Tibial artery (tissue), 4 donors: ENCODE data around the gene HOXA7.

Experiments used
- DNase-seq, 2 donors: peaks; one replicate each; pipeline ENCODE4 v3.0.0-alpha.2; 2019
- H3K27ac ChIP-seq, 2 donors: fragments of 200-600 bp; sonication (generic) in 1 of 2; 1 replicate in 1 of 2; 2 replicates in 1 of 2; pipeline ENCODE4 v1.5.1; 2018 to 2019; ENCODE audit warnings: mild to moderate bottlenecking in 1 of 2
- H3K27me3 ChIP-seq, 2 donors: fragments of 200-600 bp; sonication (generic) in 1 of 2; one replicate each; pipeline versions ENCODE4 v1.5.1 to v1.6.0; 2016 to 2019
- H3K36me3 ChIP-seq, 3 donors: fragments of 200-600 bp; sonication (generic) in 2 of 3; one replicate each; pipeline ENCODE4 v1.5.1; 2016 to 2019; ENCODE audit warnings: mild to moderate bottlenecking in 2 of 3
- H3K4me1 ChIP-seq, 4 donors: fragments of 200-600 bp; sonication (generic) in 2 of 4; 1 replicate in 3 of 4; 2 replicates in 1 of 4; pipeline ENCODE4 v1.5.1; 2016 to 2019
- H3K4me3 ChIP-seq, 2 donors: fragments of 200-600 bp; sonication (generic) in 1 of 2; 1 replicate in 1 of 2; 2 replicates in 1 of 2; pipeline ENCODE4 v1.5.1; 2018 to 2019; ENCODE audit warnings: mild to moderate bottlenecking in 2 of 2
- H3K9me3 ChIP-seq, 3 donors: fragments of 200-600 bp; sonication (generic) in 1 of 3; one replicate each; pipeline ENCODE4 v1.5.1; 2016 to 2019
- CTCF ChIP-seq, 2 experiments: fragments of 200-600 bp in 1 of 2; fragments of 450-650 bp in 1 of 2; IDR thresholded peaks; one replicate each; pipeline ENCODE4 v1.5.1; 2017 to 2019; ENCODE audit warnings: antibody characterized with exemption in 2 of 2, mild to moderate bottlenecking in 1 of 2, moderate library complexity in 1 of 2
- intact Hi-C: fragments of 100-400 bp; cut with DNase I; formaldehyde crosslinking; loops from one replicate; pipeline ENCODE4 v1.15.0; 2023; ENCODE audit warnings: low total_unique reads

HOXA7 gene

GRCh38 chr7:27167916-27168264 lies 11.4 kb upstream of the HOXA7 start:
- intact Hi-C loops: loop anchor here (2.0 to 10.0 kb wide), 2 partner anchors 1311 to 1773 kb away; no protein-coding TSS in a partner anchor
- Histone ChIP-seq H3K9me3 (no peaks in the 10 kb centered on the region), H3K4me3 (peak overlapping the region; percentile 68 to 91), H3K36me3 (no peaks in the 10 kb centered on the region), H3K4me1 (peaks cover 0 to 35% (median 6%) of the 10 kb centered on the region in 4 donors), H3K27me3 (no peaks in the 10 kb centered on the region), H3K27ac (peak overlapping the region; percentile 96 to 97)
- peak in 1 of 2 donors; percentile 51 for DNase-seq
- no peak for TF ChIP-seq CTCF (IDR thresholded peaks at IDR 0.05)

- H3K9me3 ChIP-seq: no peaks in the 10 kb centered on the region
- intact Hi-C loops: loop anchor here (10.0 kb wide), 1 partner anchor 1772 kb away; no protein-coding TSS in a partner anchor
- H3K27me3 ChIP-seq: no peaks in the 10 kb centered on the region
- peak in 1 of 2 donors; percentile 79 for DNase-seq
- no peak for TF ChIP-seq CTCF (IDR thresholded peaks at IDR 0.05)
- peaks cover 0 to 46% (median 8%) of the 10 kb centered on the region in 4 donors for H3K4me1 ChIP-seq
- H3K36me3 ChIP-seq: no peaks in the 10 kb centered on the region
- H3K27ac ChIP-seq: peak overlapping the region; percentile 96 to 97
- peak overlapping the region; percentile 68 to 91 for H3K4me3 ChIP-seq
These were observed 10.3 kb upstream of the HOXA7 start for GRCh38 chr7:27166531-27167505.

- intact Hi-C loops: loop anchor here (10.0 kb wide), 1 partner anchor 1771 kb away; no protein-coding TSS in a partner anchor
- TF ChIP-seq CTCF (IDR thresholded peaks at IDR 0.05): no peak
- Histone ChIP-seq H3K4me3 (peak overlapping the region; percentile 68 to 91), H3K27ac (peak overlapping the region; percentile 96 to 97), H3K36me3 (no peaks in the 10 kb centered on the region), H3K4me1 (peaks cover 0 to 53% (median 14%) of the 10 kb centered on the region in 4 donors), H3K27me3 (no peaks in the 10 kb centered on the region), H3K9me3 (no peaks in the 10 kb centered on the region)
- DNase-seq: peak in 1 of 2 donors; percentile 76
These were observed 9.6 kb upstream of the HOXA7 start for GRCh38 chr7:27165996-27166530.

- DNase-seq: peak; percentile 97 to 98
- H3K27me3 ChIP-seq: no peaks in the 10 kb centered on the region
- peak within 1 kb of the TSS; percentile 68 to 91 for H3K4me3 ChIP-seq
- no peaks in the 10 kb centered on the region for H3K36me3 ChIP-seq
- H3K9me3 ChIP-seq: no peaks in the 10 kb centered on the region
- H3K4me1 ChIP-seq: peaks cover 0 to 58% (median 16%) of the 10 kb centered on the region in 4 donors
- intact Hi-C loops: loop anchor here (10.0 kb wide), 1 partner anchor 1771 kb away; no protein-coding TSS in a partner anchor
- peak; percentile 12 to 30 for TF ChIP-seq CTCF (IDR thresholded peaks at IDR 0.05)
- peak within 1 kb of the TSS; percentile 96 to 97 for H3K27ac ChIP-seq
These were observed 8.9 kb upstream of the HOXA7 start, which contains the start of gene HOXA9 for GRCh38 chr7:27165089-27165995. TSS of gene HOXA9 (minus strand) at chr7:27165537. CDS start at chr7:27165457, 80 bp downstream.
